Thyroid gland (tissue), 4 donors: Measurements from ENCODE around the gene KRTAP9-1. TPM values are rescaled to one million over a fixed set of nuclear protein-coding genes. Genes with fewer than 3 reads are reported as not detected.
"Not testable (repeated sequence)": the region's sequence is repeated elsewhere in the genome, so short reads cannot be mapped to it uniquely, and the experiment has no call there.

Source experiments
- DNase-seq, 2 donors: peaks; one replicate each; pipeline ENCODE4 v3.0.0-alpha.2; 2019
- H3K27ac ChIP-seq, 3 donors: fragments of 200-600 bp; sonication (generic); 1 replicate in 2 of 3; 2 replicates in 1 of 3; pipeline ENCODE4 v1.5.1; 2016 to 2019; ENCODE audit warnings: mild to moderate bottlenecking in 1 of 3, moderate library complexity in 1 of 3
- H3K27me3 ChIP-seq: fragments of 200-600 bp; sonication (generic); one replicate; pipeline ENCODE4 v1.5.1; 2019
- H3K36me3 ChIP-seq, 2 donors: fragments of 200-600 bp; sonication (generic); one replicate each; pipeline ENCODE4 v1.5.1; 2016 to 2019
- H3K4me1 ChIP-seq, 2 donors: fragments of 200-600 bp; sonication (generic); one replicate each; pipeline ENCODE4 v1.5.1; 2017 to 2019
- H3K4me3 ChIP-seq, 3 donors: fragments of 200-600 bp; sonication (generic); replicated peaks in 1 of 3; 1 replicate in 2 of 3; 2 replicates in 1 of 3; pipeline ENCODE4 v1.5.1; 2016; ENCODE audit warnings: mild to moderate bottlenecking in 1 of 3
- H3K9me3 ChIP-seq: fragments of 200-600 bp; sonication (generic); one replicate; pipeline ENCODE4 v1.5.1; 2017
- POLR2A ChIP-seq, 2 donors: fragments of 450-650 bp; IDR thresholded peaks; one replicate each; pipeline ENCODE4 v1.6.1; 2017; ENCODE audit warnings: antibody characterized with exemption in 2 of 2, mild to moderate bottlenecking in 2 of 2, moderate library complexity in 1 of 2
- WGBS, 2 donors: methylation state at CpG; one replicate each; pipeline ENCODE4 v1.1.5; 2017; 5-methylcytosine and 5-hydroxymethylcytosine counted together
- intact Hi-C: fragments of 100-400 bp; cut with DNase I; formaldehyde crosslinking; loops from one replicate; pipeline ENCODE4 v1.15.1; 2023
- total RNA-seq, 4 donors: library from RNA; depleted of rRNA; stranded (reverse); fragments of >200 nt; gene quantifications; one replicate each; pipeline ENCODE4 v1.2.3, GENCODE V29; 2016
- TF ChIP-seq, protein P1 (sequence below), 6 experiments: fragments of 200-600 bp in 3 of 6; fragments of 450-650 bp in 3 of 6; sonication (generic) in 3 of 6; IDR thresholded peaks; one replicate each; pipeline ENCODE4 v1.5.1; 2016 to 2019; ENCODE audit warnings: antibody characterized with exemption in 6 of 6, mild to moderate bottlenecking in 2 of 6, inconsistent platforms in 1 of 6, moderate library complexity in 1 of 6

Gene KRTAP9-1
- total RNA-seq, 4 donors from 2014 or later, result not detected

DNA sequence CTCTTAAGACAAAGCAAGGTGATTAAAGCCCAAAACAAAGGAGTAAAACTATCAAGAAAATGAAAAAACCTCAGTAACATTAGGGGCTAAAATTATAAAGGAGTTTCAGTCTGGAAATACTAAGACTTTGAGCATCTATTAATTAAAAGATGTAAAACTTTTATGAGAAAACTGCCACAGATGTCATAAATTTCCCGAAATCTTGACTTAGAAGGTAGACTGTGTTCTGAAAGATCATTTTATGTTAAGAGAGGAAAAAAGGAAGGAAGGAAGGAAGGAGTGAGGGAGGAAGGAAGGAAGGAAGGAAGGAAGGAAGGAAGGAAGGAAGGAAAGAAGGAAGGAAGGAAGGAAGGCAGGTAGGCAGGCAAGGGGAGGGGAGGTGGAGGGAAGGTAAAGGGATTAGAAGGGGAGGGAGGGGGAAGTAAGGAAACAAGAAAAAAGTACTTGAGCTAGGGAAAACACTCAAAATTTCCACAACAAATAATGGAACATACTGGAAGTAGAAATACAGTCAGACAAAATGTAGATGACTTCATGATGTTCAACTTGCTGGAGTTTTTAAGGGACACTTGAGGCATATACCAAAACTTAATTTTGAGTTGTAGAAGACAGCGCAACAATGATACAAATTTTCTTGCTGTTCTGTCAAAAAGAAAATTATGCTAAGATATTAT is 42.0 kb upstream of the KRTAP9-1 start:
- intact Hi-C loops, result no loop called here
- no peak for DNase-seq
- TF ChIP-seq, protein P1, sequence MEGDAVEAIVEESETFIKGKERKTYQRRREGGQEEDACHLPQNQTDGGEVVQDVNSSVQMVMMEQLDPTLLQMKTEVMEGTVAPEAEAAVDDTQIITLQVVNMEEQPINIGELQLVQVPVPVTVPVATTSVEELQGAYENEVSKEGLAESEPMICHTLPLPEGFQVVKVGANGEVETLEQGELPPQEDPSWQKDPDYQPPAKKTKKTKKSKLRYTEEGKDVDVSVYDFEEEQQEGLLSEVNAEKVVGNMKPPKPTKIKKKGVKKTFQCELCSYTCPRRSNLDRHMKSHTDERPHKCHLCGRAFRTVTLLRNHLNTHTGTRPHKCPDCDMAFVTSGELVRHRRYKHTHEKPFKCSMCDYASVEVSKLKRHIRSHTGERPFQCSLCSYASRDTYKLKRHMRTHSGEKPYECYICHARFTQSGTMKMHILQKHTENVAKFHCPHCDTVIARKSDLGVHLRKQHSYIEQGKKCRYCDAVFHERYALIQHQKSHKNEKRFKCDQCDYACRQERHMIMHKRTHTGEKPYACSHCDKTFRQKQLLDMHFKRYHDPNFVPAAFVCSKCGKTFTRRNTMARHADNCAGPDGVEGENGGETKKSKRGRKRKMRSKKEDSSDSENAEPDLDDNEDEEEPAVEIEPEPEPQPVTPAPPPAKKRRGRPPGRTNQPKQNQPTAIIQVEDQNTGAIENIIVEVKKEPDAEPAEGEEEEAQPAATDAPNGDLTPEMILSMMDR (IDR thresholded peaks at IDR 0.05), result no peak
- no peak for TF ChIP-seq POLR2A (IDR thresholded peaks at IDR 0.05)
- 96 to 97% methylated on average over 2 of the region's 2 CpGs for WGBS, 2 donors
- Histone ChIP-seq H3K36me3 (no peaks in the 10 kb centered on the region), H3K9me3 (no peaks in the 10 kb centered on the region), H3K4me3 (no peak overlapping the region), H3K27me3 (no peaks in the 10 kb centered on the region), H3K27ac (no peak overlapping the region), H3K4me1 (no peaks in the 10 kb centered on the region)

DNA sequence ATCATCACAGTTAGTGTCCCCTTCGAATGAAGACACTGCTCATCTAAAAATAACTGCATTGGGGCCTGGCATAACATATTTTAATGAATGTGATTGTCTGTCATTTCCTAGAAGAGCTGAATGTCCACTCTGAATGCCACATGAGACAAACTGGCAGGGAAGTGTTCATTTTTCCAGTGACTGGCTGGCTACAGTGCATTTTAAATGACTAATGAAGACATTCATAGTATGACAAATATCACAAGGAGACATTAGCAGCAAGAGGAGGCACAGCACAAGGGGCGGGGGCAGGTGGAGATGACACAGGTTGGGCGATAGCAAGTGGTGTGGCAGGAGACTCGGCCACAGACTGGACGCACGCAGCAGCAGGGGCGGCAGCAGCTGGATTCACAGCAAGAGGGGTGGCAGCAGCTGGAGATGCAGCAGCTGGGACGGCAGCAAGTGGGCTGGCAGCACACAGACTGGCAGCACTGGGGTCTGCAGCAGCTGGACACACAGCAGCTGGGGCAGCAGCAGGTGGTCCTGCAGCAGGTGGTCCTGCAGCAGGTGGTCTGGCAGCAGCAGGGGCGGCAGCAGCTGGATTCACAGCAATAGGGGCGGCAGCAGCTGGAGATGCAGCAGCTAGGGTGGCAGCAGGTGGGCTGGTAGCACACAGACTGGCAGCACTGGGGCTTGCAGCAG is 40.6 kb upstream of the KRTAP9-1 start:
- H3K36me3 ChIP-seq, H3K27me3 ChIP-seq, intact Hi-C loops, H3K4me1 ChIP-seq, H3K27ac ChIP-seq, DNase-seq, H3K4me3 ChIP-seq, H3K9me3 ChIP-seq: not testable (repeated sequence)
- 79 to 83% methylated on average over 7 to 9 of the region's 10 CpGs for WGBS, 2 donors

DNA sequence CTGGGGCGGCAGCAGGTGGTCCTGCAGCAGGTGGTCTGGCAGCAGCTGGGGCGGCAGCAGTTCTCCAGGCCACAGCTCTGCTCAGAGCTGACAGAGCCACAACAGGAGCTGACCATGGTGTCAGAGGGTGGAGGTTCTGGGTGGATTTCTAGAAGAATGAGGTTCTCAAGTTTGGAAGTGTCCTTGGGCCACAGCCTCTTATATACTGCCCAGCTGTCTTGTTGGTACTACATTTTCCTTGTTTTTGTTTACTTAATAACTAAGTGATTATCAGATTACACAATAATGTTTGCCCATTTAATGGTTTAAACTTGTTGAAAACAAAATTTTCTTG is 40.1 kb upstream of the KRTAP9-1 start, which contains the start of gene KRTAP4-5:
Gene KRTAP4-5, minus strand, starts transcription at position 174 of the 334 bp plus-strand sequence. Its CDS starts 58 bp downstream, at position 116.
- no peaks in the 10 kb centered on the region for H3K36me3 ChIP-seq
- DNase-seq, result no peak
- no peaks in the 10 kb centered on the region for H3K4me1 ChIP-seq
- no peaks in the 10 kb centered on the region for H3K9me3 ChIP-seq
- no peak for TF ChIP-seq POLR2A (IDR thresholded peaks at IDR 0.05)
- TF ChIP-seq, protein P1 (IDR thresholded peaks at IDR 0.05), result no peak
- intact Hi-C loops, result no loop called here
- H3K27me3 ChIP-seq, result no peaks in the 10 kb centered on the region
- no peak within 1 kb of the TSS for H3K4me3 ChIP-seq
- H3K27ac ChIP-seq, result no peak within 1 kb of the TSS
- 43% methylated on average over 2 of the region's 2 CpGs; no CpG with 5 or more reads in 1 of the 2 donors for WGBS, 2 donors

DNA sequence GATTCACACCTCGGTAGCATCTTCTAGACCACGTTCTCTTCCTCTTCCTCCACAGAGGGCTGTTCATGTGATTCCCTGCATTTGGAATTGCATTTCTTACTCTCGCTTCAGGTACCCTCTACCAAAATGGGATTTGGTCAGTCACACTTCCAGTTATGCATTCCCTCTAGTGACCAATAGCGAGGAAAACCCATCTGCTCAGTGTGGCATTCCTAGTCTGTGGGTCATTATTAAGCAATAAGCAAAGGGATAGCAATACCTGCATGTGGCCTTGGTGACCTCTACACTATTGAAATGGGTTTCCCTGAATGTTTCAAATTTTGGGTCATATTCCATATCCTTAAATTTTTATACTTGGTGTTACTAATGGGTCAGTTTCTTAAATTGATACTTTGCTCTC is 39.7 kb upstream of the KRTAP9-1 start:
- TF ChIP-seq, protein P1 (IDR thresholded peaks at IDR 0.05), result no peak
- no peak for TF ChIP-seq POLR2A (IDR thresholded peaks at IDR 0.05)
- Histone ChIP-seq H3K36me3 (no peaks in the 10 kb centered on the region), H3K4me3 (no peak overlapping the region), H3K4me1 (no peaks in the 10 kb centered on the region), H3K27me3 (no peaks in the 10 kb centered on the region), H3K9me3 (no peaks in the 10 kb centered on the region), H3K27ac (no peak overlapping the region)
- WGBS, 2 donors, result 91 to 92% methylated on average over 4 of the region's 4 CpGs
- no peak for DNase-seq
- intact Hi-C loops, result no loop called here

DNA sequence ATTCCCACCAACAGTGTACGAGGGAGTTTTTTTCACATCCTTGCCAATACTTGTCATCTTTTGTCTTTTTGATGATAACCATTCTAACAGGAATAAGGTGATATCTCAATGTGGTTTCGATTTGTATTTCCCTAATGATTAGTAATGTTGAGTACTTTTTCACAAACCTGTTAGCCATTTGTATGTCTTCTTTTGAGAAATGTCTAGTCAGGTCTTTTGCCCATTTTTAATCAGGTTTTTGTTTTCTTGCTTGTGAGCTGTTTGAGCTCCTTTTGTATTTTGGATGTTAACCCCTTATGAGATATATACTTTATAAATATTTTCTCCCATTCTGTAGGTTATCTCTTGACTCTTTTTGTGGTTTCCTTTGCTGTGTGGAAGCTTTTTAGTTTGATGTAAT is 38.2 kb upstream of the KRTAP9-1 start:
- intact Hi-C loops, result no loop called here
- DNase-seq, result no peak
- H3K27ac ChIP-seq, result no peak overlapping the region
- H3K9me3 ChIP-seq, result no peaks in the 10 kb centered on the region
- no peak for TF ChIP-seq POLR2A (IDR thresholded peaks at IDR 0.05)
- TF ChIP-seq, protein P1 (IDR thresholded peaks at IDR 0.05), result no peak
- WGBS, 2 donors, result 75 to 89% methylated on average over 2 of the region's 2 CpGs
- H3K27me3 ChIP-seq, result no peaks in the 10 kb centered on the region
- no peak overlapping the region for H3K4me3 ChIP-seq
- no peaks in the 10 kb centered on the region for H3K36me3 ChIP-seq
- H3K4me1 ChIP-seq, result no peaks in the 10 kb centered on the region
